ENCODE measurements around the gene CCDC73. TPM values are rescaled to one million over a fixed set of nuclear protein-coding genes. Genes with fewer than 3 reads are reported as not detected.

CCDC73 gene
- total RNA-seq, 3 donors from 2014 or later = not detected

- TF ChIP-seq CTCF (IDR thresholded peaks at IDR 0.05) = no peak
- H3K4me1 ChIP-seq (ENCODE audit: low read depth) = no peaks in the 10 kb centered on the region
- intact Hi-C loops (cut with DNase I, micrococcal nuclease) = no loop called here
- no peaks in the 10 kb centered on the region for H3K9me3 ChIP-seq
- DNase-seq (no peak), ATAC-seq (no peak)
- H3K4me3 ChIP-seq = no peak overlapping the region
- no peaks in the 10 kb centered on the region for H3K36me3 ChIP-seq (ENCODE audit: low read depth)
These were observed 220.0 kb downstream of the CCDC73 start for GRCh38 chr11:32574421-32574820.

GRCh38 chr11:32573228-32573627, 221.2 kb downstream of the CCDC73 start:
- Histone ChIP-seq H3K36me3 (ENCODE audit: low read depth) (no peaks in the 10 kb centered on the region), H3K4me1 (ENCODE audit: low read depth) (no peaks in the 10 kb centered on the region), H3K9me3 (no peaks in the 10 kb centered on the region), H3K4me3 (no peak overlapping the region)
- no peak for TF ChIP-seq CTCF (IDR thresholded peaks at IDR 0.05)
- intact Hi-C loops (cut with DNase I, micrococcal nuclease) = no loop called here
- DNase-seq = no peak
- no peak for ATAC-seq

- DNase-seq (no peak), ATAC-seq (no peak)
- Histone ChIP-seq H3K9me3 (no peaks in the 10 kb centered on the region), H3K4me1 (ENCODE audit: low read depth) (no peaks in the 10 kb centered on the region), H3K36me3 (ENCODE audit: low read depth) (no peaks in the 10 kb centered on the region), H3K4me3 (no peak overlapping the region)
- no peak for TF ChIP-seq CTCF (IDR thresholded peaks at IDR 0.05)
- intact Hi-C loops (cut with DNase I, micrococcal nuclease) = no loop called here
These were observed 223.4 kb downstream of the CCDC73 start for GRCh38 chr11:32571039-32571438.

- no peaks in the 10 kb centered on the region for H3K9me3 ChIP-seq
- ATAC-seq = no peak
- no peaks in the 10 kb centered on the region for H3K4me1 ChIP-seq (ENCODE audit: low read depth)
- no peak for TF ChIP-seq CTCF (IDR thresholded peaks at IDR 0.05)
- no peak overlapping the region for H3K4me3 ChIP-seq
- DNase-seq = no peak
- H3K36me3 ChIP-seq (ENCODE audit: low read depth) = no peaks in the 10 kb centered on the region
- intact Hi-C loops (cut with DNase I, micrococcal nuclease) = no loop called here
These were observed 225.1 kb downstream of the CCDC73 start for GRCh38 chr11:32569313-32569881.

GRCh38 chr11:32567154-32567553, 227.3 kb downstream of the CCDC73 start:
- intact Hi-C loops (cut with DNase I, micrococcal nuclease) = no loop called here
- Histone ChIP-seq H3K4me1 (ENCODE audit: low read depth) (no peaks in the 10 kb centered on the region), H3K4me3 (no peak overlapping the region), H3K9me3 (no peaks in the 10 kb centered on the region), H3K36me3 (ENCODE audit: low read depth) (no peaks in the 10 kb centered on the region)
- DNase-seq = no peak
- ATAC-seq = no peak
- TF ChIP-seq CTCF (IDR thresholded peaks at IDR 0.05) = no peak

GRCh38 chr11:32566517-32566916, 227.9 kb downstream of the CCDC73 start:
- intact Hi-C loops (cut with DNase I, micrococcal nuclease) = no loop called here
- TF ChIP-seq CTCF (IDR thresholded peaks at IDR 0.05) = no peak
- DNase-seq (no peak), ATAC-seq (no peak)
- no peaks in the 10 kb centered on the region for H3K9me3 ChIP-seq
- no peak overlapping the region for H3K4me3 ChIP-seq
- H3K36me3 ChIP-seq (ENCODE audit: low read depth) = no peaks in the 10 kb centered on the region
- H3K4me1 ChIP-seq (ENCODE audit: low read depth) = no peaks in the 10 kb centered on the region
